Measurements from ENCODE around the gene ARMC8.

Gene ARMC8

DNA sequence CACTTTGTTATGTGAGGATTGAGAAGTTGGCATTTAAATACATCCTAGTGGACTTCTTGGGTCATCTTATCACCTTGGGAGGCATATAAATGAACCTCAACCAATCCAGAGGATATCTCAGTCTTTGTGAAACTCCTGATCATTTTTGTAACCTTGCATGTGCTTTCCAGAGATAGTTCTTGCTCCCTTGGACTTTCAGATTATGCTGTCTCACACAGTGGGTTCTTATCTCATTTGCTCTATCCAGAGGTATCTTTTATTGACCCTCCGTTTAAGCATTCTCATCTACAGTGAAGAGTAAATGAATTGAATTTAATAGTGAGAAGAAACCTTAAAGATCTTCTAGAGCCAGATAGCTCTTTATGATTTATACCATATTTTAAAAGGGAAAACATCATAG lies 10.4 kb downstream of the ARMC8 start:
- DNase-seq (ENCODE audit: extremely low read depth in 1 of 2, low read depth in 1 of 2): no peak

DNA sequence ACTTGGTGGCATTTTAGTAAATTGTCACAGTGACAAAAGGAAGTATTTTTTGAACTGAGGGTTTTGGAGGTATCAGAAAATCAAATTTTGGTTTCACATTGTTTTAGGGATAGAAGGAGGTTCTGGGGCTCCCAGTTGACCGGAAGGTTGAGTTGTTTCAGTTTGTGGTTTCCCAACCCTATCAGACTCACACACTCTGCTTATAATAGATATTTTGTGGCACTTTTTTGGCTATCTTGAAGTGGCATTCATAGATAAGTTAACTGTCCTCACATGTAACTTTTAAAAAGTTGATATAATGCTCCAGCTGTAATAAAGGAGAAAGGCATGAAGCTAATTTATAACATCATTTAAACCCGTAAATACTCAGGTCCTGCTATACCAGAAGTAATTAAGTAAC lies 12.8 kb downstream of the ARMC8 start:
- no peak for DNase-seq (ENCODE audit: extremely low read depth in 1 of 2, low read depth in 1 of 2)

DNA sequence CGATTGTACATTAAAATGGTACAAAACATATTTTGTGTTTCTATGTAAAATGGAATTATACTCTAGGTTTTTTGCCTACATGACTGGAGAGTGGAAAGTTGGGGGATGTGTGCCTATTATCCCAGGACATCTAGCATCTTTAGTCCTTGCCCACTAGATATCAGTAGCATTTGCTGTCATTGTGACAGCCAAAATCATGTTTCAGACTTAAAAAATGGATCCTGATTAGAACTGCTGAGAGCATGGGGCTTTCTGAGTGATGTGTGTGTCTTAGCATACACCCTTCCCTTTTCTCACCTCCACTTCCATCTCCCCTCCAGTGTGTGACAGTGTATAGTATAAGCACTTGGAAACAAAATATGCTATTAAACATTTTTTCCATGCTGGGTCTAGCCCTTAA lies 13.3 kb downstream of the ARMC8 start:
- DNase-seq (ENCODE audit: extremely low read depth in 1 of 2, low read depth in 1 of 2): no peak

DNA sequence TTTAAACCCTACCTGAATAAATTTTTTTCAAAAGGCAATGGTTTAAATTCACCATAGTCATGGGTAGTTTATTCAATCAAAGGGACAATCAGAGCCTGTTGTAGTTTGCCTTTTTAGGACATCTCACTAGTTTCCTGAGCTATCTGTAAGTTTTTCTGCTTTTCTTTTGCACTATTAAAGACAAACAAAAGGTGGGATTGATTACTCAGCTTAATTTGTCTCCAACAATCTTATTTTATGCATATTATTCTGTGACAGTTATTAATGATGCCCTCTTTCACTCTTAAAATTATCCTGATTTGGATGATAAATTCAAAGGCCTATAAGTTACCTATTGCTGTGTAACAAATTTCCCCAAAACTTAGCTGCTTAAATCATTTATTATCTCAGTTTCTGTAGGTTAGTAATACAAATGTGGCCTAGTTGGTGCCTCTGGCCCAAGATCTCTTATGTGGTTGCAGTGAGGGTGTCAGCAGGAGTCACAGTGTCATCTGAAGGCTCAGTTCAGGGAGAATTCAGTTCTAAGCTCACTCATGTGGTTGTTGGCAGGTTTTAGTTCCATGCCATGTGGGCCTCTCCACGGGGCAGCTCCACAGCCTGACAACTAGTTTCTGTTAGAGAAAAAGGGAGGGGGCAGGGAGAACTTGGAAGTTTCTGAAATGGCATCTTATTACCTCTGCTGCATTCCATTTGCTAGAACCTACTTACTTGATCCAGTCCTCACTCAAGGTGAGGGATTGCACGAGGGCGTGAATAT lies 16.0 kb downstream of the ARMC8 start:
- no peak for DNase-seq (ENCODE audit: extremely low read depth in 1 of 2, low read depth in 1 of 2)

DNA sequence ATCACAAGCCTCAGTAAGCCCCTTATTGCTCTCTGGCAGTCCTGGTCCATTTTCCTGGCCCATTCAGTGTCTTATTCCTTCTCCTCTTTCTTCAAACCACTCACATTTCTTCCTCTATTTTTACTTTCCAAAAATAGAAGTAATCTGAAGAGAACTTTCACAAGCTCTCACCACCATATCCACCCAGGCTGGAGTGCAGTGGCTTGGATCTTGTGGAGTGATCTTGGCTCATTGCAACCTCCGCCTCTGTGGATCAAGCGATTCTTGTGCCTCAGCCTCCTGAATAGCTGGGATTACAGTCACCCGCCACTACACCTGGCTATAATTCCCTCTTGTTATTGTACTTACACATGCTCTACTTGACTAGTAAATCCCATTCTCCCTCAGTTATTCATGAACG lies 16.8 kb downstream of the ARMC8 start:
- DNase-seq (ENCODE audit: extremely low read depth in 1 of 2, low read depth in 1 of 2): no peak

DNA sequence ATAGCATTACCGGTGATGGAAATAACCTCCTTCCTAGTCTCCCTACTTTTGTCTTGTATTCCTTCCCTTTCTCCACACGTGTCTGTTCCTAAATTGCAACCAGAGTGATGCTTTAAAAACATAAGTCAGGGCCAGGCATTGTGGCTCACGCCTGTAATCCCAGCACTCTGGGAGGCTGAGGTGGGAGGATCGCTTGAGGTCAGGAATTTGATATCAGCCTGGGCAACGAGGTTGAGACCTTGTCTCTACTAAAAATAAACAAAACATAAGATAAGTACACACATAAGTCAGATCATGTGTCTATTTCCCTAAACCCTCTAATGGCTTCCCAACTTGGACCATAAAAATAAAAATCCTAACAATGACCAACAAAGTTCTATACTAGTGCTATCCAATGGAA lies 18.4 kb downstream of the ARMC8 start:
- no peak for DNase-seq (ENCODE audit: extremely low read depth in 1 of 2, low read depth in 1 of 2)

DNA sequence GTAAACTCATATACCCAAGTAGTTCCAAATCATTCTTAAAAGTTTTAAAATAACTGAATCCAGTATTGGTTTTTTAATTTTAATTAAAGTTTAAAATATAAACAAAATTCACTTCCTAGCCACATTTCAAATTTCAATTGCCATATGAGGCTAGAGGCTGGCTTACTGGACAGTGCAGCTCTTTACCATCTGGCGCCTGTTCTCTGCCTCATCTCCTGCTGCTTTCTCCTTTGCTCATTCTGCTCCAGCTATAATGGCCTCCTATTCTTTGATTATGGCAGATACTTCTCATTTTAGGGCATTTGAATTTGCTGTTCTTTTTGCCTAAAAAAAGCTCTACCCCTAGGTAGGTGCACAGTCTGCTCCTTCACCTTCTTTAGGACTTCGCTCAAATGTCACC lies 19.1 kb downstream of the ARMC8 start:
- DNase-seq (ENCODE audit: extremely low read depth in 1 of 2, low read depth in 1 of 2): no peak

DNA sequence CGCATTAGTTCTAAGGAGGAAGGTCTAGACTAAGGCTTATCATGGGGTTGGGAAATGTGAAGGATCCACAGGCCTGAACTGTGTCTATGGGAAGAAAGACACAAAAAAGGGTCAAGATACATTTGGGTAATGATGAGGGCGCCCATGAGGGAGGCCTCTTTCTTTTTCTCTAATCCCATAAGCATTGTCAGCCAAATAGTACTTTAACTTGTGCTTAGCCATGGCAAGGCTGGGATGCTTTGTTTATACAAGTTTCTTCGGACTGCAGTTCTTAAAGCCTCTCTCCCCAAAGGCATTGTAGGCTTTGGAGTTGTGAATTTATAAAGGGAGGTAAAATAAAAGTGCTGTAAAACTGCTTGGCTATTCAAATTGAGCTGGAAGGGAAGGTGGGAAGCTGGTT lies 23.4 kb downstream of the ARMC8 start:
- DNase-seq (ENCODE audit: extremely low read depth in 1 of 2, low read depth in 1 of 2): no peak

DNA sequence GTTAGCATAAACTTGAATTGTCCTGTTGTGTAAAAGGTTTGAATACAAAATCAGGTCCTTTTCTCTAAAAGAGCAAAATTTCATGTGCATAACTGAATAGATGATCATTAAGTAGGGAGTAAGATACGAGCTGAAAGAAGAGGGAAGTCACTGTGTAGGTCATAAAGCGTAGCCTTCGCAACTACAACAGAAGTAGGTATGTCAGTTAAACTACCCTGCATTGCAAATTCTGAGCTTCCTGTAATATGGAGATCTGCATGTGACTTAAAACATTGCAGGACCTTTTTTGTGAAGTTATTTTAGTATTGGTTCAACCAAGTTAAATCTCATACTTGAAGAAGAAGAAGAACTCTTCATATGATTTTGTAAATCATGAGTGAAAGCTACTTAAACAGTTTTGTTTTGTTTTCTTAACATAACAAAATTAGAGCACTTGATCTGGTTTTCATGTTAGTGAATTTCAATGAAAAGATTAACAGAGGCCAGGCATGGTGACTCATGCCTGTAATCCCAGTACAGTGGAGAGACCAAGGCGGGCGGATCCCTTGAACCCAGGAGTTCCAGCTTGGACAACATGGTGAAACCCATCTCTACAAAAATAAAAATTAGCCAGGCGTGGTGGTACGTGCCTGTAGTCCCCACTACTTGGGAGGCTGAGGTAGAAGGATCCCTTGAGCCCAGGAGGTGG lies 26.4 kb downstream of the ARMC8 start:
- no peak for DNase-seq (ENCODE audit: extremely low read depth in 1 of 2, low read depth in 1 of 2)

DNA sequence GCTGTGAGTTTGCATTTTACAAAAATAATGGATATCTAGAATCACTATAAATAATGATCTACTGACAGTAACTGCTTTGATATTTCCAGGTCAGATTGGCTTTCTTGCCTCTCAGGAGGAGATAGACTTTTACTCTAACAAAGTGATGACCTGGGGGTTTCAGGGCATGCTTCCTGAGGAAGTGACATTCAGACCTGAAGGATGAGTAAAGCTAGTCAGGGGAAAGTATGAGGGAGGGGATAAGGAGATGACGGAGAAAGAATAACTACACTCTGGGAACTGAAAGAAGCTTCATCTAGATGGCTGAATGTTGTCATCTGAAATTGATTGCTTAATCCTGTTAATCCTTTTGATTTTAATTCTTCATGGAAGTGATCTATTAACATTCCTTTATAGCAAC lies 32.2 kb downstream of the ARMC8 start:
- DNase-seq (ENCODE audit: extremely low read depth in 1 of 2, low read depth in 1 of 2): no peak

DNA sequence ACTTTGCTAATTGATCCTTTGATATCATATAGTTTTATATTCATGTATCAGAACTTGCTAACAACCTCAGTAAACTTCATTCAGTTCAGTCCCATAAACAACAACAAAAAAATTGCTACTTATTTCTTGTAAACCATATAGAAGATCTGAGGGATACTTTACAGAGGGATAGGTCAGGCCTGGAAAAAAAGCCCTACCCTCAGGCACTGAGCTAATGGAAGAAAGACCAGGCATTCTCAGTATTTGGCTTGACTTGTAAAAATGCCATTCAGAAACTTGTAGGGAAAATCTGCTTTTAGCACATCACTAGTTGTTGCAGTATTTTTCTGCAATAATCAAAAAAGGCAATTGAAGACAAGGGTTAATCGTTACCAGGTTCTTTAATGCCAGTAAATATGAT lies 33.1 kb downstream of the ARMC8 start:
- no peak for DNase-seq (ENCODE audit: extremely low read depth in 1 of 2, low read depth in 1 of 2)

DNA sequence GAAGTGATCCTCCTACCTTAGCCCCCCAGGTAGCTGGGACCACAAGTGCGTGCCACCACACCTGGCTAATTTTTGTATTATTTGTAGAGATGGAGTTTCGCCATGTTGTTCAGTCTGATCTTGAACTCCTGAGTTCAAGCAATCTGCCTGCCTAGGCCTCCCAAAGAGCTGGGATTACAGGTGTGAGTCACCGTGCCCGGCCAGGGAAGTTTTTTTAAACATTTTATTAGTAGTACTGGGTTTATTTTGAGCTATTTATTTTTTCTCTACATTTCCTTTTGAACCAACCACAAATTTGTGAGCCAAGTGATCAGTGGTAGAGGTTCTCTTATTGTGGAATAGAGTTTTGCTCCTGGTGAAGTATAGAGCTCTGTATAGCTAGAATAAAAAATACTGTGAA lies 33.7 kb downstream of the ARMC8 start:
- DNase-seq (ENCODE audit: extremely low read depth in 1 of 2, low read depth in 1 of 2): no peak

DNA sequence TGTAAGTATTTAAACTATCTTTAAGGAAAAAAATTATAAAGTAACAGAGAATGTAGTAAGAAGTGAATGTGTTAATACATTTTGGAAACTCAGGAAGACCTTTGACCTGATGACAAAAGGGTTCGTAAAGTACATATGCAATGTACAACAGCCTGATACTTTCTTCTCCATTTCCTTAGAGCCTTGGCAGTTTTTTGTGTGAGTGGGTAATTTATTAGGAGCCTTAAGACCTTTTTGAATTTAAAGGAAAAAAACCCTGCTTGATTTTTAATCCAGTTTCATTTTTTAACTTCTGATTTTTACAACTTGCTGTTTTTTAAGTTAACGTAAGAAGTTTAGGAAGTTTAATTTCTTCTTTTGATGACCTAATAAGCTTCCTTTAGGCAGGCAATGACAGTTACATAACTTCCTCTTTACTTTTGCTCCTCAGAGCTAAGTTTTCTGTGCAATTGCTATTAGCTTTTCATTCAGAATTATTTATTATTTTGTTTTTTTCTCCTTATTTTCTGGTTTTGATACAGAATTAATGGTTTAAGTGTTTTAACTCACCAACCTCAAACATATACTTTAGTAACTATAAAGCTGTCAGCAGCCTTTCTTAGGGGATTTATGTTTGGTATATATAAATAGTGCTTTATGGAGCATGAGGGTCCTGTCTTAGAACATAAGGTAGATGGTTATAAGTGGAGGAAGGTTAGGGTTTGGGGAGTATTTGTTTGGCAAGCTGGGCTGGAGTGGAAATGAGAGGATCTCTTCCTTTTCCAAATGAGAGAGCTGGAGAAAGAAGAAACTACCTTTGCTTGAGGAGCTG lies 35.2 kb downstream of the ARMC8 start:
- no peak for DNase-seq (ENCODE audit: extremely low read depth in 1 of 2, low read depth in 1 of 2)

DNA sequence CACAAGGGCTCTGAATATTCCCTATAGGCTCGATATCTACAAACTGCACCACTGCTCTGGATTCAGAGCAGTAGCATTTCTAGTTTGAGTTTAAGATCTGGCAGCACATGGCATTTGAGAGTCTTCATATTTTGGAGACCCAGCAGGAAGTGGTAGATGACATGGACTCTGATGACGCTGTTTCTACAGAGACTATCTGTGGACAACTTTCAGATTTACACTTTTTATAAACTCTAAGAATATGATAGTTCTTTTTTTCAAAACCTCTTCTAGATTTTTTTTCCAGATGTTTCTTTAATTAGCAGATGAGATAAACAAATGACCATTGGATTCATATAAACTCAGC lies 35.8 kb downstream of the ARMC8 start:
- no peak for DNase-seq (ENCODE audit: extremely low read depth in 1 of 2, low read depth in 1 of 2)

DNA sequence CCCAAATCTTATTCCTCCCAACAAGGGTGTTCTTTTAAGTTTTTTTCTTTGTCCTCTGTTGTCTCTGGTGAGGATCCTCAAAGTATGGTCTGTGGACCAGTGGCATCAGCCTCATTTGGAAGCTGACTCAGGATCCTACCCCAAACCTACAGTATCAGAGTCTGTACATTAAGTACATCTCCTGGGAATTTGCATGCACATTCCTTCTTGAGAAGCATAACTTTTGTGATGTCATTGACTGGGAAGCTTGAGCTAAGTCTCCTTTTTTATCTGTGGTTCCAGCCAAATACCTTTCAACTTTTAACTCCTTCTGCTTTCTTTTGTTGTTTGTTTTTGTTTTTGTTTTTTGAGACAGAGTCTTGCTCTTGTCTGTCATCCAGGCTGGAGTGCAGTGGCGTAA lies 40.5 kb downstream of the ARMC8 start:
- DNase-seq (ENCODE audit: extremely low read depth in 1 of 2, low read depth in 1 of 2): no peak

DNA sequence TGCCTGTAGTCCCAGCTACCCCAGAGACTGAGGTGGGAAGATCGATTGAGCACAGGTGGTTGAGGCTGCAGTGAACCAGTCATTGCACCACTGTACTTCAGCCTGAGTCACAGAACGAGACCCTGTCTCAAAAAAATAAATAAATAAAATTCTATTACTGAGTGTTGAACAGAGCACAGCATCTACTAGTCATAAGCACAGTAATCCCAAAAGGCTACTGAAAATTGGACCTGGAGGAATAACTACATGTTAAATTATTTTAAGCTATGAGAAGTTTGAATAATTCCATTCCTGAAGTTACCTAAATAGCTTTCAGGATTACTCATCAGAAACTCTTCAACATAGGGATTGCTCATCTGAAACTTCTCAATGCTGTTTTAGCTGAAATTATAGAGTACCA lies 43.4 kb downstream of the ARMC8 start:
- DNase-seq (ENCODE audit: extremely low read depth in 1 of 2, low read depth in 1 of 2): no peak

DNA sequence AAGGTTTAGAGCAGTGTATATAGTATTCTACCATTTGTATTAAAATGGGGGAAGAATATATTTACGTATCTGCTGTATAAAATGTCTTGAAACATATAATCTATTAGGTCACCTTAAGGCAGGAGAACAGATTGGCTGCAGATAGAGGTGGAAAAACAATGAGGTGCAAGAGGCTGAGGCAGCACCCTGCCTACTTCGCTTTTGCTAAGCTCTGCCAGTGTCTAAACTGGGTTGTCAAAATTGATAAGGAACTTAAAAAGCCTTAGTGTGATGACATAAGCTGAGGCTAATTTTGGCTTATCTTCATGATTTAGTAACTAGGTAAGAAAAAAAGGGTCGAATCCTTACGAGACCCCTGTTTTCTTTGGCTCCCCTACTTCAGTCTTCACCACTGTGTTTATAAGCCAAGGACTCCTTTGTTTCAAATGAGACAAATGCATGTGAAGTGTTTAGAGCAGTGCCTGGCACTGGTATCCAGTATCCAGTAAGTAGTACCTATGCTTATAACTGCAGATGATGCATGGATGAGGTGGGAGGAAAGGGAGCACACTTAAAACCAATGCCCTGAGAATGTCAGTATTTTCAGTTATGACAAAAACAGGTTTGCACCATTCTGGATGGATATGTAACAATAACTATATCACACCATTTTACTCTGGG lies 45.7 kb downstream of the ARMC8 start:
- DNase-seq (ENCODE audit: extremely low read depth in 1 of 2, low read depth in 1 of 2): no peak

DNA sequence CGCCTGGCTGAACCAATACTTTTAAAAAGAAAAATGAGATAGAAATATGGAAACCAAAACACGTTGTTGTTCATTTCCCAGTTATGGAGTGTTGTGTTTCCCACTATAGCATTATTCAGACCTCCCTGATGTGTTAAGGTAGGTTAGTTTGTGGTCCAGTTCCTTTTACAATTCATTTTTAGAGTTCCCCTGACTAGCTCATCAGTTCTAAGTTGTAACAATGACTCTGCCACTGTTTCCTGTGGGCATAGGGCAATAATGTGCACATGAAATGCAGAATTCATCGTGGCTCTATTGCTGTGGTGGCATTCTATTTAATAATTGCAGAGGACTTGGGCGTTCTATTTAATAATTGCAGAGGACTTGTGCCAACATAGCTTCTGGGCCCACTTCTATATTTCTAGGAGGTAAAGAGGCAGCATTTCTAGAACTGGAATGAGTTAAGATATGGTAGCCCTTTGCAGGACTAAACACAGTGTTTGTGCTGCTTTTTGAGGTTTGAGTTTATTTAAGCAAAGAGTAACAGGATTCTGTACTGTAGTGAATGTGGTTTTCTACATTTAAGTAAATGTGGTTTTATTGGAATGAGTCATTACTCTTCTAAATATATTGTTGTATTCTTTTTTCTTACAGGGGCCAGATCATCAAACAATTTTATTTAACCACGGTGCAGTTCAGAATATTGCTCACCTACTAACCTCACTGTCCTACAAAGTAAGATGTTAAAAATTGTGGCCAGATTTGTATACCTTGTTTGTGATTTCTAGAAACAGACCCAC lies 47.5 kb downstream of the ARMC8 start:
- DNase-seq (ENCODE audit: extremely low read depth in 1 of 2, low read depth in 1 of 2): no peak

DNA sequence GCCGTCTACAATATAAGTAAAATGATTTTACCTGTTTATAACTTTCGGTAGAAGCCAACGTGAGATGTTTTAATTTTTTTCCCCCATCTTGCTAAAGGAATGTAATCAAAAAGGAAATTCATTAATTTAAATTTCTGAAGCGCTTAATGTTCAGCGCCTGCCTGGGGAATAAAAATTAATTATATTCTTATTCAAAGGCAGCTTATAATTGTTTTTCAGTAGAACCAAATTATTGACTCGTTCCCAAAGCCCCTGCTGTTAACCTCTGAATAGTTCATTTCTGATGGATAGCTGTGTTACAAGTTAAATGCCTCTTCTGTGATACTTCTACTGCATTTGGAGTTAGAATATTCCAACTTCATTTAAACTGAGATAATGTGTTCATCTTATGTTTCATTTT lies 51.6 kb downstream of the ARMC8 start:
- no peak for DNase-seq (ENCODE audit: extremely low read depth in 1 of 2, low read depth in 1 of 2)

DNA sequence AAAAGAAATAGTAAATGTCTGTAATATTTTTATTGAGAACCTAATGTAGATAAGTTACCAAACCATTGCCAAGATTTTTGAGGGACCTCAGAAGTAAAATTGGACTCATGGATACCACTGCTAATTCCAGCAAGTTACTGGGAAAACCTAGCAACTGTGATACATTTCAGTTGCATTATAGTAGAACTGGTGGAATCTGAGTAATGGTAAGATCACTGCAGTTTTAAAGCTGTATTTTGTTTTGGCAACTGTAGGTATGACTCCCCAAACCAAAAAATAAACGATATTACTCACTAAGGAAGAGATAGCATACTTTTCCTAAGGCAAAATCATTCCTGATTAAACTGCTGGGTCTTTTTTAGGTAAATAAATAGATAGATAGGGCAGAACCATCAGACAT lies 54.0 kb downstream of the ARMC8 start:
- DNase-seq (ENCODE audit: extremely low read depth in 1 of 2, low read depth in 1 of 2): no peak

DNA sequence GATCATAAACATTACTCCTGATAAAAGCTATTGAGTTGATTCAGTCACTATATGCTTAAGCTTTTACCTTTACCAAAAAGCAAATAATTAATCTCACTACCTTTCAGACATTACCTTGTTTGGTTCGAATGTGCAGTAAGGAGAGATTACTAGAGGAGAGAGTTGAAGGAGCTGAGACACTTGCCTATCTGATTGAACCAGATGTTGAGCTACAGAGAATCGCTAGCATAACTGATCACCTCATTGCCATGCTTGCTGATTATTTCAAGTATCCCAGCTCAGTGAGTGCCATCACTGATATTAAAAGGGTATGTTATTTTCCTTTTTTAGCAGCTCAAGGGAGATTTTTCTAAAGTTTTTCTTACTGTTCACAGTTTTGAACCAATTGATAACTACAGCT lies 54.6 kb downstream of the ARMC8 start:
- DNase-seq (ENCODE audit: extremely low read depth in 1 of 2, low read depth in 1 of 2): no peak
